Subcutaneous abdominal adipose tissue (tissue), 5 donors: Measurements from ENCODE around the gene ATP11A.

ENCODE experiments used
- H3K27ac ChIP-seq: one replicate; pipeline ENCODE4 v1.7.0; 2013; ENCODE audit warnings: low read depth, mild to moderate bottlenecking, inconsistent platforms, low read length, moderate library complexity
- H3K27me3 ChIP-seq, 5 donors: one replicate each; pipeline ENCODE4 v1.7.0; 2013; ENCODE audit warnings: low read length in 5 of 5, inconsistent platforms in 1 of 5; ENCODE audit not compliant: control insufficient read depth in 5 of 5, insufficient read depth in 4 of 5
- H3K36me3 ChIP-seq, 5 donors: one replicate each; pipeline ENCODE4 v1.7.0; 2013; ENCODE audit warnings: low read length in 5 of 5; ENCODE audit not compliant: control insufficient read depth in 5 of 5, insufficient read depth in 5 of 5
- H3K4me1 ChIP-seq, 5 donors: one replicate each; pipeline ENCODE4 v1.7.0; 2013; ENCODE audit warnings: low read length in 5 of 5, mild to moderate bottlenecking in 3 of 5, moderate library complexity in 1 of 5; ENCODE audit not compliant: control insufficient read depth in 5 of 5, insufficient read depth in 5 of 5
- H3K4me3 ChIP-seq, 5 donors: one replicate each; pipeline ENCODE4 v1.7.0; 2013; ENCODE audit warnings: low read length in 5 of 5, low read depth in 1 of 5
- H3K9ac ChIP-seq, 5 donors: one replicate each; pipeline ENCODE4 v1.7.0; 2013; ENCODE audit warnings: low read length in 5 of 5, mild to moderate bottlenecking in 4 of 5, moderate library complexity in 3 of 5
- H3K9me3 ChIP-seq, 5 donors: one replicate each; pipeline ENCODE4 v1.7.0; 2013; ENCODE audit warnings: low read length in 5 of 5; ENCODE audit not compliant: control insufficient read depth in 5 of 5
- donor health status: healthy.
- donor health status: healthy.
- donor health status: healthy.
- donor health status: healthy.
- donor health status: healthy.

The ATP11A gene

GRCh38 chr13:112812306-112813055 lies 122.6 kb downstream of the ATP11A start:
- H3K4me3 ChIP-seq, result no peak overlapping the region
- peaks cover 0 to 6% (median 2%) of the 10 kb centered on the region in 5 donors for H3K9me3 ChIP-seq
- peaks cover 0 to 68% (median 31%) of the 10 kb centered on the region in 5 donors for H3K36me3 ChIP-seq
- no peak overlapping the region for H3K9ac ChIP-seq
- peaks cover 0 to 2% (median 0%) of the 10 kb centered on the region in 5 donors for H3K4me1 ChIP-seq
- no peak overlapping the region for H3K27ac ChIP-seq
- H3K27me3 ChIP-seq, result no peaks in the 10 kb centered on the region

GRCh38 chr13:112813552-112813951 lies 123.7 kb downstream of the ATP11A start:
- peaks cover 0 to 2% (median 0%) of the 10 kb centered on the region in 5 donors for H3K4me1 ChIP-seq
- no peak overlapping the region for H3K4me3 ChIP-seq
- no peak overlapping the region for H3K27ac ChIP-seq
- peaks cover 0 to 6% (median 2%) of the 10 kb centered on the region in 5 donors for H3K9me3 ChIP-seq
- H3K36me3 ChIP-seq, result peaks cover 0 to 69% (median 36%) of the 10 kb centered on the region in 5 donors
- no peaks in the 10 kb centered on the region for H3K27me3 ChIP-seq
- H3K9ac ChIP-seq, result no peak overlapping the region

GRCh38 chr13:112814905-112815585 lies 125.2 kb downstream of the ATP11A start:
- Histone ChIP-seq H3K36me3 (peaks cover 0 to 68% (median 40%) of the 10 kb centered on the region in 5 donors), H3K27ac (no peak overlapping the region), H3K9me3 (peaks cover 0 to 6% (median 2%) of the 10 kb centered on the region in 5 donors), H3K9ac (no peak overlapping the region), H3K4me3 (no peak overlapping the region), H3K27me3 (no peaks in the 10 kb centered on the region), H3K4me1 (peaks cover 0 to 2% (median 0%) of the 10 kb centered on the region in 5 donors)

- no peak overlapping the region for H3K9ac ChIP-seq
- no peak overlapping the region for H3K27ac ChIP-seq
- peaks cover 0 to 6% (median 2%) of the 10 kb centered on the region in 5 donors for H3K9me3 ChIP-seq
- no peaks in the 10 kb centered on the region for H3K27me3 ChIP-seq
- peaks cover 0 to 2% (median 0%) of the 10 kb centered on the region in 5 donors for H3K4me1 ChIP-seq
- H3K4me3 ChIP-seq, result no peak overlapping the region
- H3K36me3 ChIP-seq, result peaks cover 4 to 69% (median 44%) of the 10 kb centered on the region in 5 donors
These were observed 126.0 kb downstream of the ATP11A start for GRCh38 chr13:112815871-112816270.

GRCh38 chr13:112818040-112818697 lies 128.3 kb downstream of the ATP11A start:
- Histone ChIP-seq H3K4me1 (no peaks in the 10 kb centered on the region), H3K27me3 (no peaks in the 10 kb centered on the region), H3K9me3 (peaks cover 0 to 5% (median 2%) of the 10 kb centered on the region in 5 donors), H3K36me3 (peaks cover 5 to 74% (median 47%) of the 10 kb centered on the region in 5 donors), H3K9ac (no peak overlapping the region), H3K27ac (no peak overlapping the region), H3K4me3 (no peak overlapping the region)

GRCh38 chr13:112818698-112819045 lies 128.8 kb downstream of the ATP11A start:
- no peak overlapping the region for H3K4me3 ChIP-seq
- no peak overlapping the region for H3K27ac ChIP-seq
- H3K36me3 ChIP-seq, result peaks cover 5 to 74% (median 49%) of the 10 kb centered on the region in 5 donors
- H3K9ac ChIP-seq, result no peak overlapping the region
- H3K9me3 ChIP-seq, result peaks cover 0 to under 1% (median 0%) of the 10 kb centered on the region in 5 donors
- no peaks in the 10 kb centered on the region for H3K4me1 ChIP-seq
- H3K27me3 ChIP-seq, result no peaks in the 10 kb centered on the region

GRCh38 chr13:112819111-112819510 lies 129.3 kb downstream of the ATP11A start:
- no peaks in the 10 kb centered on the region for H3K4me1 ChIP-seq
- H3K27ac ChIP-seq, result no peak overlapping the region
- no peak overlapping the region for H3K4me3 ChIP-seq
- H3K9ac ChIP-seq, result no peak overlapping the region
- no peaks in the 10 kb centered on the region for H3K27me3 ChIP-seq
- peaks cover 7 to 79% (median 51%) of the 10 kb centered on the region in 5 donors for H3K36me3 ChIP-seq
- no peaks in the 10 kb centered on the region for H3K9me3 ChIP-seq

GRCh38 chr13:112819816-112820215 lies 130.0 kb downstream of the ATP11A start:
- no peak overlapping the region for H3K4me3 ChIP-seq
- no peaks in the 10 kb centered on the region for H3K9me3 ChIP-seq
- no peaks in the 10 kb centered on the region for H3K27me3 ChIP-seq
- peaks cover 0 to 1% (median 0%) of the 10 kb centered on the region in 5 donors for H3K4me1 ChIP-seq
- H3K9ac ChIP-seq, result no peak overlapping the region
- H3K36me3 ChIP-seq, result peaks cover 10 to 84% (median 57%) of the 10 kb centered on the region in 5 donors
- no peak overlapping the region for H3K27ac ChIP-seq

GRCh38 chr13:112820318-112820717 lies 130.5 kb downstream of the ATP11A start:
- Histone ChIP-seq H3K9me3 (no peaks in the 10 kb centered on the region), H3K36me3 (peaks cover 10 to 84% (median 56%) of the 10 kb centered on the region in 5 donors), H3K27me3 (no peaks in the 10 kb centered on the region), H3K4me3 (no peak overlapping the region), H3K4me1 (peaks cover 0 to 6% (median 0%) of the 10 kb centered on the region in 5 donors), H3K27ac (no peak overlapping the region), H3K9ac (no peak overlapping the region)
